ENCODE data around the gene TRDMT1.

The TRDMT1 gene

DNA sequence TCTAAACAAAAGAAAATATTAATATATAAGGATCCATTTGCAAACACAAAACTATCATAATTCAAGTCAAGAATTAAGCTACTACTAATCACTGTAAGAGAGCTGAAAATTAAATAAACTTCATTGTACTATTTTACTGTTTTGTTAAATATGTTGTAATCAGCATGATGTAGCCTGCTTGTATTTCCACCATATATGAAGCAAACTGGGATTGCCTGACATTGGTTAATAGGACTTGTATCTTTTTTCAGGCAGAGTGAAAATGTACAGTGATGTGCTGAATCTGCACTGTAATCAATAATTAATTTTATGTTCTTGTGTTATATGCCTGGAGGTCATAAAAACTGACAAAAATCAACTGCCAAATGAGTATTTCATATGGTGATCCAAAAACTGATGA lies 25.4 kb downstream of the TRDMT1 start:
- no peak for DNase-seq (ENCODE audit: low read depth, low spot score)

DNA sequence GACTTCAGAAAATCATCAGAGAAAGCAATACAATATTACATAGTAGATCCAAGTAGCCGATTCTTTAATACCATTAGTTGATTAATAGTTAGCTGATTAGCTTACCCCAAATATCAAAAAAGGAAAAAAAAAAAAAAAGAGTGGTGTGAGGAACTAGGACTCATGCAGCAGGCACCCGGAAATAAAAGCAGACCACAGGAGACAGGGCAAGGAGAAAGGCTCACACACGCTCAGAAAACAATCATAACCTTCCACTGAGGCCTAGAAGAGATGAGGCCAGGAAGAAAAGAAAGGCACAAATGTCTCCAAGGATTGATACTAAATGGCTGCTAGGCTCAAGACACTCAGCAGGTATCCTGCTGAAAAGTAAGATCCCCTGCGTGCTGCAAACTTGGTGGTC lies 25.9 kb downstream of the TRDMT1 start:
- DNase-seq (ENCODE audit: low read depth, low spot score): no peak

DNA sequence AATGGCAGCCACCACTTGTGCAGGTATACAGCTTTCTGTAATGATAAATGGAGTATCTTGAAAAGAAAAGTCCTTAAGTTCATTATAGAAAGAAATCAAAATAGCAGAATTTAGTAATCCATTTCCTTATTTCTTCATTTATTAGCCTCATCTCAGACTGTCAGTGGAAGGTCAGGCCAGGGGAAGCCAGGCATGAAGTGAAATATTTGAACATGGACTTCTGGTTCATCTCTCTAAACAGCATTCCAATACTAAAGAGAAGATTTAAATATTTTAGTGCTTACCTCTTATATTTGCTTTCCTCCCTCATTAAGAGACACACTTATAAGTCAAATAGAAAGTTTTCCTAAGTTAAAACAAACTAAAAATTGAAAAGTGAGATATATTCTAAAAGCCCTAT lies 26.8 kb downstream of the TRDMT1 start:
- DNase-seq (ENCODE audit: low read depth, low spot score): no peak

DNA sequence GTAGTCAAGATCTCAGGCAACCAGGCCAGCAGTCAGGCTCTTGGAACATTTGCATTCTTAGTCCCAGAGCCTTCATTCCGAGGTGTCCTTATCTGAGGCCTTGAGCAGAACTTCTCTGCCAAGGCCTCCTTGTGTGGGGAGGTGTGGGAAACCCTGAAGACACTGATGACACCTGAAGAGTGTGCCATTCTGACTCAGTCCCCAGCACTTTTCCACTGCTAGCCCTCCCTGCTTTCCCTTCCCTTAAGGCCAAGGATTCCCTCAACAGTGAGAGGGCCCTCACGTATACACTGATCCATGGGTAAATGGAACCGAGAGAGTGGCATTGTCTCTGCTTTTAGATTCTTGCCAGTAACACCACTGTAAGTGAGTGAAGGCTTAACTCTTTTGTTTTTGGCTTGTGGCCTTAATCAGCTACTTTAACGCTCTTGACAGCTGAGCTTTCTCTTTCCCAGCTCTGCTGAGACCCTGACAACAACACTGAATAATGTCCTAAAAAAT lies 30.3 kb downstream of the TRDMT1 start:
- no peak for DNase-seq (ENCODE audit: low read depth, low spot score)

DNA sequence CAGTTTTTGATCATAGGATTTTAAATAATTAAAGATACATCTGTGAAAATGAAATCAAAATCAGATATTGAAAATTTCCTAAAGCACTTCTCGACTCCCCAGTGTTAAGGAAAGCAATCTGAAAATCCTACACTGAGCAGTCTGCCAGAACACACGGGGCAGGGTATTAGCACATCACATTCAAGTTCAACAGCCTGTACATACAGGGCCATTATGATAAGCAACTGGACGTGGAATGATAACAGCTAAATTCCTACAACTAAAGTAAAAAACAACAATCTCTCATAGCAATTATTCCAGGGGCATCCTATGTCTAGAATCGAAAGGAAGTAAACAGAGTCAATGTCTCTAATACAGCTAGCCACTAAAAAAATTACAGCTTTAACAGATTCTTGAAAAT lies 31.7 kb downstream of the TRDMT1 start:
- no peak for DNase-seq (ENCODE audit: low read depth, low spot score)

DNA sequence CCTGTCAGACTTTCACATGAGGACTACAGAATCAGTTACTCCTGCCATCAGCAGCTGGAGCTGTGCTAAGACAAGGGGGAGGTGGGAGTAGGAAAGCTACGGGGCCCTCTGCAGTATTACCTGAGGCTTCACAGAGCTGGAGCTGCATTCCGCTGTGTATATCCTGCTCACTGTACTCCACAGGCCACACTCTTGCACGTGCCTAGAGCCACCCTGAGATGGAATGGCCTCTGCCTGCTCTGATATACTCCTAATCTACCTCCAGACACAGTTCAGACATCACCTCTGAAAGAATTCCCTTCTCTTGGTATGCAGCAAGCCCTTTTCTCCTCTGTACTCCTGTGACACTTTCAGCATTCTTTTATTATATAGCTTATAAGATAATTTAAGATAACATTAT lies 34.8 kb downstream of the TRDMT1 start:
- no peak for DNase-seq (ENCODE audit: low read depth, low spot score)

DNA sequence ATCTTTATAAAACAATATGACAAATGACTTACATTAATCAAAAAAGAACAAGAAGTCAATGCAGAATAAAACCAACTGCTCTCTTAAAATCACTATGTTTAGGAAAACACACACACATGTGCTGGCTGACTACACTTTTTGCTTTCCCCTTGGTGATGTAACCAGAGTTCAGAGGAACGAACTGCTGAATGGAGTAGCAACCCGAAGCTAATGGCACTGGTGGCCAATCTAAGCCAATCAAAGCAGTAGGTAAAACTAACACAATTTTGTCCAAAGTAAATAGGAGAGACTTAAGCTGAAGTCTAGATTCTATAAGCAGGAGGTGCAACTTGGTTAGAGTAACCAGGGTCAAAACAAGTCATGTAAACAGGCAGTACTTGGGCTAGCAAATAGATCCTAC lies 38.6 kb downstream of the TRDMT1 start:
- DNase-seq (ENCODE audit: low read depth, low spot score): peak; percentile 31

DNA sequence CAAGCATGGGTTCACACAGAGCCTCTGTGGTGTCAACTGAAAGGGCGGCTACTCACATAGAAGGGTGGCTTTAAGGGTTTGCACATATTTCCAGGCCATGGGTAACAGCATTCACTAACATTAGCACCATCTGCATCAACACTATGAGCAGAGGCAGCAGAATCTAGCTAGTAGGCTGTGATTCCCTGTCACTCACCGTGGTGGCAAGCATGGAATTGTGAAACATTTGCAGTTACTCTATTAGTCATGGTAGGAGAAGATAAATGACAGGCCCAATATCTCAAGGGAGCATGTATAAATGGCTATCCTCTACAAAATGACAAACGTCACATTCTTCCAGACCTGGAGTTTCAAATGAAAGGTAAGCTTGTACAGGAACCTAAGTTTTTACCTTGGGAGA lies 39.7 kb downstream of the TRDMT1 start:
- DNase-seq (ENCODE audit: low read depth, low spot score): no peak

DNA sequence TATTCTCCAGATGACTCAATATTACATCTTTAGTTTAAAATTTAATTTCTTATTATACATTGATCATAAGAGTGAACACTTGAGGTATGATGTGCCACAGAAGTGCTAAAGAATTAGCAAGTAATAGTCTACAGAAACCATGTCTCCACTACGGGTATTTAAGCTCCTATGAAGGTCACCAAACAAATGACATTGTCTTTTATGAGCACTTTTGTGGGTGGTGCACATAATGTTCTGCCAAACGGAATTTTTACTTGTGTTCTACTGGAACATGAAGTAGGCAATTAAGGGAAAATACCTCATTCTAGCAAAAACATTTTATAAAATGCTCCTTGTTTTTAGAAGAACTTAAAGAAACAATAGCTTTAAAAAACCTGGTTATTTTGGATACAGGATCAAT lies 44.4 kb downstream of the TRDMT1 start:
- no peak for DNase-seq (ENCODE audit: low read depth, low spot score)

DNA sequence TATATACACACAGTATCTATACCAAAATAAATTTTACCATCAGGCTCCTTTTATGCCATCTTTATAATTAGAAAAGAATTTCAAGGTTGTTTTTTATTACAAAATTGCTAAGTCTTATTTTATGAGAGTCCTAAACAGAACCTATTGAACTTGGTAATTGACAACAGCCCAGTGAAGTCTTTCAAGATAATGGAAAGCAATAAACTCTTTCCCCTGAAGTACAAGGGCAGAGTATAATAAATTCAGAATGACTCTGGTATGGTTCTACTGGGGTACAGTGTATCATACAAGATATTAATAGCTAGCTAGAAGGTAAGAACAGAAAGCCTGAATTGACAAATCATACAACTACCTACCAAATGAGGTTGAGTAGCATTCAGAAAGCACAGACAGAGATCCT lies 45.6 kb downstream of the TRDMT1 start:
- no peak for DNase-seq (ENCODE audit: low read depth, low spot score)

DNA sequence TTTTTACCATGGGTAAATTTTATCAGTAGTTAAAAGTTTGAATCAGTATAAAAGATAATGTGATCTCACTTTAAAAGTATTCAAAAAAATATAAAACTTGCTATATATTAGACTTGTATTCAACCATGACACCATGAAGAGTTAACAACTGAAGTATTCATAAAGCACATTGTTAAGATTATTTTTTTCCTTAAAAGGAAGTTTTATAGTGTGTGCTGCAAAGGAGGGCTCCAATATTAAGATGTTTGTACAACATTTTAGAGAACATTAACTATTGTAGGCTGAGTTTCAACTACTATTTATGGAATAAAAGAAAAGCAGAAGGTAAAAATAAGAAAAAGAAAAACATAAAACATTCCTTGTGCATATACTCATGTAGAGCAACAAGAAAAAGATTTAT lies 47.4 kb downstream of the TRDMT1 start:
- no peak for DNase-seq (ENCODE audit: low read depth, low spot score)

DNA sequence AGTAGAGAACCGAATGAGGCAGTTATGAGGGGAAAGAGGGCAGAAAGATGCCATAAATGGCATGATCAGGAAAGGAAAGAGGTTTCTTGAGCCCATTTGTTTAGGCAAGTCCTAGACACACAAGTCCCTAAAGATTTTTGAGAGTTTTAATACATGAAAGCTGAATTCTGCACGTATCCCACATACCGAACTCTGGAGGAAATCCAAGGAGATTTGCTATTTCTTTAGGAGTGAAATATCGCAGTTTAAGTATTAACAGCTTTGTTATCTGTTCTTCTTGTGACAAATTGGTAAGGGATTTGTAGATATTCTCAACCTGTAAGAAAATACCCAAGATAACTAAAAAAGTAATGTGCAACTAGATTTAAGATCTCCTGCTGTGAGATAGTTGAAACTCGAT lies 48.2 kb downstream of the TRDMT1 start:
- no peak for DNase-seq (ENCODE audit: low read depth, low spot score)

DNA sequence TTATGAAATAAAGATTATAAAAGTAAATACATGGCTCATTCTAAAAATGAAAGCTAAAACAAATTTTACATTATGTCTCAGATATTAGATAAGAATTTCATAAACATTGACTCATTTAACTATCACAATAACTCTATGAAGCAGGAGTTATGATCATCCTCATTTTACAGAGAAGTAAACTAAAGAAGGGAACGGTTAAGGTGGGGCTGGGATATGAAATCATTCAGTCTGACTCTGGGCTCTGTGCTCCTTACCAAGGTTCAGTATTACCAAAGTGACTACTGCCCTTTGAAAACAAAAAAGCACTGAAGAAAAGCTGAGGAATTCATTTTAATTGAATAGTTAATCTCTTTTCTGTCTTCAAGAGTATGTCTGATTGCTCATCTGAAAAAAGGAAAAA lies 49.8 kb downstream of the TRDMT1 start:
- DNase-seq (ENCODE audit: low read depth, low spot score): no peak

DNA sequence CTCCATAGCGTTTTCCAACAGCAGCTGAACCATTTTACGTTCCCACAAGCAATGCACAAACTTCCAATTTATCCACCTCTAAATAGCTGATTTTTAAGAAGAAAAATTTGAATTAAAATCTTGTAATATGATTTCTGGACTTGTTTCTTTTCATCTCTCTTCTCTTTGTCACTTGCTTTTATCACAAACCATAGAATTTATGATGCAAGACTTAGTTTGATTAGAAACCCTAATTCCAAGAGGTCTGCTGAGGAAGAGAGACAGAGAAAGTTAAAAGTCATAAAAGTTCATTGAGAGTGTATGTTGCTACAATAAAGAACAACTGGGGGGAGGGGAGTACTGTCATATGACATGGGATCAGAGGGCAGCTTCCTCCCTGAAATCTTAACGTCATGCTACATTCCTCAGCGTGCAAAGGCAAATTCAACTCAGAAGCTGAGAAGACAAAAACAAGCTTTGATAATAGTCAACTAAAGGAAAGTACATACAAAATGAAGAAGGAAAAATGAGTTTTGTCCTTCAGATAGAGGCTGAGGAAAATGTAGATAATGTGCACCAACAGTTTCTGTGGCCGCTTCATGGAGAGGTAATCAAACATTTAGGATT lies 53.5 kb downstream of the TRDMT1 start:
- DNase-seq (ENCODE audit: low read depth, low spot score): peak; percentile 42

DNA sequence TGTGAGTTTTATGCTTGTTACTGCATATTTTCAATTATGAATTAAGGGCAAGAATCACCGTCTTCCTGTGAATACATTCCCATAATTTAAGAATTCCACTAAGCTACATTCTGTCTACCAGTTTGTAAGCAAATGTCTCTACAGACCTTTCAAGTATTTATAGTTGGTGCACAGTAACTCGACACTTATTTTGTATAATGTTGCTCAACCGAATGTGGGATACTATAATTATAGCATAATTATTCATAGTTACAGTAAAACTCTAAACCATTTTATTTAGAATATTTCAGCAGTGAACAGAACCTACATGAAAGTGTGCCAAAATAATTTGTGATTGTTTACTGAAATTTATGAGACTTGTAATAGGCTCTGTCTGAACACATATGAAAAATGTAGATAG lies 54.6 kb downstream of the TRDMT1 start:
- DNase-seq (ENCODE audit: low read depth, low spot score): no peak

DNA sequence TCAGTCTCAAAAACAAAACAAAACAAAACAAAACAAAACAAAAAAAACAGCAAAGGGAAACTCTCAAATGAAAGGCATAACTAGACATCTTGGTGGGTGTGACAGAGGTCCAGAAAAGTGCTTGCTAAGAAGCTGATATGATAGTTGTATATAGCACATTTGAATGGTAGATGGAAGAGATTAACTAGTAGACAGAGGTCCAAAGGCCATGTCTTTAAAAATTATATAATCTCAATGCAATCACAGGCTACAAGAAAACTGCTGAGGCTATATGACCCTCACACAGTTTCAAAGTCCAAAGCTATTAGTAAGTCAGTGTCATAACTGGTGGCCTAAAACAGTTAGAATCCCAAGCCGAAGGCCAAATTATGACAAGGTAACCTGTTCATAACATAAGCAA lies 56.2 kb downstream of the TRDMT1 start:
- DNase-seq (ENCODE audit: low read depth, low spot score): no peak

DNA sequence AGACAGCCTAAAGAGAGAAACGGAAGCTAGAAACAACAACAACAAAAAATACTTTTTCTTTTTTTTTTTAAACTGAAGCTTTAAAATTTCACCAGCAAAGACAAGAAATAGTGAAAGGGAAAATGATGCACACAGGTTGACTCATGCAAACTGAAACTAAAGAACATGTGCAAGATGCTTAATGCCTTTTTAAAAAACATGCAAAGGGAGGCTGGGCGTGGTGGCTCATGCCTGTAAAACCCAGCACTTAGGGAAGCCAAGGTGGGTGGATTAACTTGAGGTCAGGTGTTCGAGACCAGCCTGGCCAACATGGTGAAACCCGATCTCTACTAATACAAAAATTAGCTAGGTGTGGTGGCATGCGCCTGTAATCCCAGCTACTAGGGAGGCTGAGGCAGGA lies 56.7 kb downstream of the TRDMT1 start:
- no peak for DNase-seq (ENCODE audit: low read depth, low spot score)

DNA sequence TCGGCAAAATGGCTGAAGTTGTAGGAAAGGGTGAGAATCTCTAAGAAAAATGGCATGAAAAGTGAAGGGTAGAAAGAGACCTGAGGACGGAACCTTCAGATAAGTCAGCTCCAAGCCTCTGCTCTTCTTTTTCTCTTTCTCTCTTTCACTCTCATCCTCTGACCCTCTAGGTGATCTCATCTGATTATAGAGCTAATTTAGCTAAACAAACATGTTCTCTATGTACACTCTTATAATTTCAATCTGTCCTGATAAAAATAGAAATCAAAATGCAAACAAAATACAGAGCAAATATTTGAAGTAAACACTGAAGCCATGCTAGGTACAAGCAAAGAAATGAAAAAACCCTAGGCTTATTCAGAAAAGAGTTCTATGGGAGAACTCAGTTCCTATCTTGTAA lies 57.4 kb downstream of the TRDMT1 start:
- no peak for DNase-seq (ENCODE audit: low read depth, low spot score)

DNA sequence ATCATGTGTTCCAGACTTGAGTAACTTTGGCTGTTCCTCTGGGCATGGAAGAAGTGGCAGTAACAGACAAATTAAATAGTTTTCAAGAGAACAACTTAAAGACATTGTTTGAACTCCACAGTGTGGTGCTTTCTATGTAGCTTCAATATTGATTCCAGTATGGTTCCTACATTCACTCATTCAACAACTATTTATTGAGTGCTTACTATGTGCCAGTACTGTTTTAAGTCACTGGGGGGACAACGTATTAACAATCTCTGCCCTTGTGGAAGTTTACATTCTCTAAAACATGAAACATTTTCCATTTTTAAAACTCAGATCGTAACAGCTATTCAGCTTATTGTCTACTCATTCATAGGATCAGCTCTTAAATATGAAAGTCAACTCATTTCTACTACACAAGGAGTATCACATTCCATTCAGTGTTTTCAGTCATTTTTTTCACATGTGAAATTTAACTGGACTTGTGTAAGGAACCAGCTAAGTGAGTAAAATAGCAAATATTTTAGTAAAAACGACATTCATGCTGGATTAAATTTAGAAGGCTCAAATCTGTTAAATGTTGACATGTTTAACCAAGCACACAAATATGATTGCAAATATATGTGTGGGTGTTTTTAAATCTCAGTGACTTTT lies 58.3 kb downstream of the TRDMT1 start:
- no peak for DNase-seq (ENCODE audit: low read depth, low spot score)

DNA sequence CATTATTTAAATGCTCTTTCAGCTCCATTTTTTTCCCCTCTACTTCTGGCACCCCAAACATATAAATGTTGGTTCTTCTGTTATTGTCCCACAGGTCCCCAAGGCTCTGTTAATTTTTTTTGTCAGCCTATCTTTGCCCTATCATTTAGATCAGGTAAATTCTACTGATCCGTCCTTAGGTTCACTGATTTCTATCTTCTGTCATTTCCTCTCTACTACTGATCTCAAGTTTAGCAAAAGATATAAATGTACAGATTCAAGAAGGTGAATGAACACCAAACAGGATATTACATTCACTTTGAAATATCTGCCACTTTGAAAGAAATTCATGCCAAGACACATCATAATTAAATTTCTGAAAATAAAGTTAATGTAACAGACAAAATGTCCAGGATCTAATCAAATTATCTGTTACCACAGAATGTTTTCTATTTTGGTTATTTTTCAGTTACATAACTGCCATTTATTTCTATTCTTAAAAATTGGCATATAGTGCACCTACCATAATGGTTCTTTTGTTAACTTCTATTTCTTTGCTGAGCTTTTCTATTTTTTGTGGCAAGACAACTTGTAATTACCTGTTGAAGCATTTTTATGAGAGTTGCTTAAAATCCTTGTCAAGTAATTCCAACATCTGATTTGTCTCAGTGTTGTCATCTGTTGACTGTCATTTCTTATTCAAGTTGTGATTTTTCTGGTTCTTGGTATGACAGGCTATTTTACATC lies 59.8 kb downstream of the TRDMT1 start:
- DNase-seq (ENCODE audit: low read depth, low spot score): no peak

DNA sequence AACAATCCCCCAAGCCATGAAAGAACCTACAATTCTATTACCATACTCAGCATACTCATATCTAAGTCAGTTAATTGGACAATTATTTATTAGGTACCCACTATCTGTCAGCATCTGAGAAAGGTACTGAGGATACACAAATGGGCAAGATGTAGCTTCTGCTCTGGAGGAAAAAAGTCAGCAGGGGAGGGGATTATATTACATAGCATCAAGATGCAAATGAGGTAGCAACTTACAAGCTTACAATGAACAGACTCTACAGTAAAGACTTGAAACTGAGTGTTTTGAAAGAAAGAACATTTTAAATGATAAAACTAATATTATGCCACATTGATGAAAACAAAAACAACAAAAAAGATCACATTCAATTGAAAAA lies 61.1 kb downstream of the TRDMT1 start:
- no peak for DNase-seq (ENCODE audit: low read depth, low spot score)

DNA sequence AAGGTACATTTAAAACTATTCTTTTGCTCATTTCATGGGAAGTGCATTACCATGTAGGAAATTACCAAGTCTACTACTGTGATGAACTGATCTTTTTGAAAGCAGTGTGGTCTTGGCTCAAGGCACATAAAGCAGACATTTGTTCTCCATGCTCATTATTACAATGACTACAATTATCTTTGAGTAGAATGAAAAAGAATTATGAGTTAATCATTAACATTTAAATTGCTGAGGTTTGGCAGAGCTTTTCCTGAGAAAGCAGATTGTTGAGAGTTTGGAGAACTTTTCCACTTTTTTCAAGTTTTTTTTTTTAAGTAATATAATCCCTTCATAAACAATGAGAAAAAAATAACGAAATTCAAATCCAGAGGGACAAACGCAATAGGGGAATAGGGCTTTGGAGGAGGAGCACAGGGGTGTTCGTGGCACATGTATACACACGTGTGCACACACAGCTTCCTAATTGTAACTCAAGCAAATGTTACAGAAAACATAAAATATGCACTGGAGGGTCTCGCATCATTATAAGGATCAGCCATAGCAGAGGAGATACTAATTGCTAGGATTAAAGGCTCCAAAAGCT lies 62.9 kb downstream of the TRDMT1 start:
- DNase-seq (ENCODE audit: low read depth, low spot score): no peak

DNA sequence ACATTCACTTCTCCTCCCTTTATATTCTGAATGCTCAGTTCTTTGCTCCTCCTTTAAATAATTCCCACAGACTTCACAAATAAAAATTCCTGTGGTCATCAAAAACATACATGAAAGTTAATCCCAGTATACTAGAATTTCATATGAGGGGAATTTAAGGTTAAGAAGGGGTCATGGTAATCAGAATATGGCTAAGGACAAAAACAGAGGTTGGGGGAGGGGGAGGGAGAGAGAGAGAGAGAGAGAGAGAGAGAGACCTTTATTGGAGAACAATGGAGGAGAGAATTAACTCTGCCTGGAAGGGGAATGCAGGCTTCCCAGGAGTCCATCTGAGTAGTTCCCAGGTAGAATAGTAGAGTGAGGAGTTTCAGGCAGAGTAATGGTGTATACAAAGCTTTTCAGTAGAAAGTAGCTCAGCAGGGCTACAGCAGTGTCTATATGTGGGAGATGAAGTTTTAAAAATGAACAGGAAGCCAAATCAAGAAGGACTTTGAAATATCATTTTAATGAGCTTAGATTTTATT lies 66.7 kb downstream of the TRDMT1 start:
- DNase-seq (ENCODE audit: low read depth, low spot score): no peak

Measured in brain pericyte (primary cell).